Stimulated activated CD4-positive, alpha-beta T cell treated with anti-CD3 and anti-CD28 coated beads, Interleukin-12 subunit alpha, Interleukin-12 subunit beta, amount 100 ng/mL, for 24 hours (primary cell): ENCODE measurements around the gene NAV2.

Source experiments
- DNase-seq, 2 experiments: peaks; one replicate each; pipeline ENCODE4 v3.0.0-alpha.2; 2020; ENCODE audit warnings: low read depth in 2 of 2

NAV2 gene

GRCh38 chr11:19808076-19808911 is 95.7 kb downstream of the NAV2 start:
- DNase-seq, result no peak

GRCh38 chr11:19810852-19811251 is 98.2 kb downstream of the NAV2 start:
- no peak for DNase-seq

- no peak for DNase-seq
These were observed 98.7 kb downstream of the NAV2 start for GRCh38 chr11:19811380-19811779.

- no peak for DNase-seq
These were observed 99.5 kb downstream of the NAV2 start for GRCh38 chr11:19812096-19812495.

- no peak for DNase-seq
These were observed 100.1 kb downstream of the NAV2 start for GRCh38 chr11:19812710-19813109.

- no peak for DNase-seq
These were observed 100.7 kb downstream of the NAV2 start for GRCh38 chr11:19813158-19813879.

- DNase-seq, result no peak
These were observed 101.8 kb downstream of the NAV2 start for GRCh38 chr11:19814421-19814820.

GRCh38 chr11:19816040-19816439 is 103.4 kb downstream of the NAV2 start:
- DNase-seq, result no peak

GRCh38 chr11:19816817-19817216 is 104.2 kb downstream of the NAV2 start:
- DNase-seq, result no peak

- no peak for DNase-seq
These were observed 104.7 kb downstream of the NAV2 start for GRCh38 chr11:19817265-19817851.

GRCh38 chr11:19817870-19818269 is 105.2 kb downstream of the NAV2 start:
- no peak for DNase-seq

- no peak for DNase-seq
These were observed 106.0 kb downstream of the NAV2 start for GRCh38 chr11:19818619-19819018.

- DNase-seq, result no peak
These were observed 106.5 kb downstream of the NAV2 start for GRCh38 chr11:19819148-19819547.

- DNase-seq, result no peak
These were observed 107.5 kb downstream of the NAV2 start for GRCh38 chr11:19820100-19820499.

GRCh38 chr11:19821412-19821875 is 108.8 kb downstream of the NAV2 start:
- no peak for DNase-seq

- DNase-seq, result no peak
These were observed 109.4 kb downstream of the NAV2 start for GRCh38 chr11:19821993-19822392.

- DNase-seq, result no peak
These were observed 109.9 kb downstream of the NAV2 start for GRCh38 chr11:19822531-19822930.

GRCh38 chr11:19826606-19827005 is 114.0 kb downstream of the NAV2 start:
- DNase-seq, result no peak

- no peak for DNase-seq
These were observed 114.9 kb downstream of the NAV2 start for GRCh38 chr11:19827399-19828135.

- DNase-seq, result no peak
These were observed 115.9 kb downstream of the NAV2 start for GRCh38 chr11:19828382-19829108.

GRCh38 chr11:19829109-19829837 is 116.6 kb downstream of the NAV2 start:
- DNase-seq, result no peak
